Muscle layer of duodenum (tissue), 2 donors: ENCODE data around the gene CLMP.

Source experiments
- H3K27ac ChIP-seq: one replicate; pipeline ENCODE4 v1.7.0; 2013; ENCODE audit warnings: mild to moderate bottlenecking, low read length
- H3K27me3 ChIP-seq: one replicate; pipeline ENCODE4 v1.7.0; 2013; ENCODE audit warnings: low read depth, mild to moderate bottlenecking, control low read depth, low read length
- H3K36me3 ChIP-seq, 2 donors: one replicate each; pipeline ENCODE4 v1.7.0; 2013; ENCODE audit warnings: low read length in 2 of 2, control low read depth in 1 of 2, mild to moderate bottlenecking in 1 of 2; ENCODE audit not compliant: insufficient read depth in 2 of 2, control insufficient read depth in 1 of 2
- H3K4me1 ChIP-seq, 2 donors: one replicate each; pipeline ENCODE4 v1.7.0; 2013; ENCODE audit warnings: low read length in 2 of 2, mild to moderate bottlenecking in 2 of 2, control low read depth in 1 of 2, moderate library complexity in 1 of 2; ENCODE audit not compliant: insufficient read depth in 2 of 2, control insufficient read depth in 1 of 2
- H3K4me3 ChIP-seq, 2 donors: one replicate each; pipeline ENCODE4 v1.7.0; 2013; ENCODE audit warnings: low read length in 2 of 2, low read depth in 1 of 2, mild to moderate bottlenecking in 1 of 2
- H3K9me3 ChIP-seq, 2 donors: one replicate each; pipeline ENCODE4 v1.7.0; 2013; ENCODE audit warnings: low read length in 2 of 2, control low read depth in 1 of 2, mild to moderate bottlenecking in 1 of 2; ENCODE audit not compliant: control insufficient read depth in 1 of 2
- donor health status: healthy.

CLMP gene

DNA sequence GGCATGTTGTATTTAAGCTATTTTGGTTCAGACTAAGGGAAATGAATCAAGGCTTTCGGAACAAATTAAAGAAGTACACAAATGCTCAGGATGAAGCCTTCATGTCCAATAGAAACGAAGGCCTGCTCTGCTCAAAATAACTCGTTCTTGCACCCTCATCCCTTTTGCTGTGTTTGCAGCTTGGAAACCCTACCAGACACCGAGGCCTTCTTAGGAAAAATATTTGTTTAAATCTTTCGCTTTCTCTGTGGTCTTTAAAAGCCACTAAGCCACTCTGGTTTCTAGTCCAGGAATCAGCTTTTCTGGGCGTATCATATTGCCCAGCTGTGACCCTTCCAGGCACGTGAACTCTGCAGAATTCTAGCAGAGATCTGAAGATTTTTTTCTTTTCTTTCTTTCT is 72.2 kb downstream of the CLMP start:
- H3K36me3 ChIP-seq, result no peaks in the 10 kb centered on the region
- H3K4me1 ChIP-seq, result peaks cover 0 to 4% of the 10 kb centered on the region in 2 donors
- H3K4me3 ChIP-seq, result peak overlapping the region in 1 of 2 donors; percentile 36
- H3K9me3 ChIP-seq, result no peaks in the 10 kb centered on the region
- H3K27ac ChIP-seq, result peak overlapping the region; percentile 72
- H3K27me3 ChIP-seq, result no peaks in the 10 kb centered on the region

DNA sequence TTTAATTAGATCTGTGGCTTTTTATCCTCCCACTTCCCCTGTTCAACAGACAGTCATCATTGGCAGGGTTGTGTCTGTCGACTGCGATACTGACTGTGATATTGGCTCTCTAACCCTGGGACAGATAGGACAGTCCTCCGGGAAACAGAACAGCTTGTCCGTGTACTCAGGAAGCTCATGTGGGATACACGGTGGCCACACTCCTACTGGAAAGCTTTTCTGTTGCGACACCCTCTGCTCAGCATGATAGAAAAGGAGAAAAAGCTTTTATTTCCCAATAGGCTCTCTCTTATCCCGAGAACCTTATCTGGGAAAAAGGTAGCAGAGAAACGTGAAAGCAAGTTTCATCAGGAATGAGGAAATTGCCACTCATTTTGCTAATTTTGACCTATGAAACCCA is 72.7 kb downstream of the CLMP start:
- Histone ChIP-seq H3K36me3 (no peaks in the 10 kb centered on the region), H3K4me3 (peak overlapping the region in 1 of 2 donors; percentile 36), H3K4me1 (peaks cover 0 to 4% of the 10 kb centered on the region in 2 donors), H3K9me3 (no peaks in the 10 kb centered on the region), H3K27me3 (no peaks in the 10 kb centered on the region), H3K27ac (peak overlapping the region; percentile 72)

DNA sequence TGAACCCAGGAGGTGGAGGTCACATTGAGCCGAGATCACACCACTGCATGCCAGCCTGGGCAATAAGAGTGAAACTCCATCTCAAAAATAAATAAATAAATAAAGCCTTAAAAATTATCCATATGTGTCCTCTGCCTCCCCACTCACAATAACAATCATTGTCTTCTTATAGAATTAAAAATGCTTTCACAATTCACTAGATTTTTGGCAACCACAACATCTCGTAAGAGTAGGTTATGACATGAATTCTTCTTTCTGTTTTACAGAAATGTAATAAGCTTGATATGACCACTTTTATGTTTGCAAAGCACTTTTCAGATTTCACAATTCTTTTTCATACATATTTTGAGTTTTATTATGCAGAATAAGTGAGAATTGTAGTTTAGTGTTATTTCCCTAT is 78.6 kb downstream of the CLMP start:
- H3K9me3 ChIP-seq, result no peaks in the 10 kb centered on the region
- H3K4me1 ChIP-seq, result peaks cover 0 to 5% of the 10 kb centered on the region in 2 donors
- no peak overlapping the region for H3K4me3 ChIP-seq
- H3K27me3 ChIP-seq, result no peaks in the 10 kb centered on the region
- H3K36me3 ChIP-seq, result no peaks in the 10 kb centered on the region
- H3K27ac ChIP-seq, result no peak overlapping the region

DNA sequence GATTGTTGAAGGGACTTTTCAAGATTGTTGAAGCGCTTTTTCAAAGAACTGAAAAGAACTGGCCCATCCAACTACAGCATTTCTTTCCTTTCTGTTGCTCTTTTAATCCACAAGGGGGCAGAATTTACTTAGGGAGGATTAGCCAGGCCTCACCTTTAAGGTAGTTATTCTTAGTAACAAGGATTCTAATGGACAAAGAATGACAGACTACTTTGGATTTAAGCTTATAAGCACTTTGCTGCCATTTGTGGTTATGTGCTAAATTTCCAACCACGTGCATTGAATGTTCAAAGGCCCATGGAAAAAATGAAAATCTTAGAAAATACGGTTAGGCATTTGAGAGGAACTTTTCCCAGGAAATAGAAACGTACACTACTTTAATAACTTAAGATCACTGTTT is 83.6 kb downstream of the CLMP start:
- H3K4me3 ChIP-seq, result no peak overlapping the region
- no peaks in the 10 kb centered on the region for H3K27me3 ChIP-seq
- peak overlapping the region; percentile 82 for H3K27ac ChIP-seq
- H3K4me1 ChIP-seq, result peaks cover 0 to 15% of the 10 kb centered on the region in 2 donors
- no peaks in the 10 kb centered on the region for H3K36me3 ChIP-seq
- no peaks in the 10 kb centered on the region for H3K9me3 ChIP-seq

DNA sequence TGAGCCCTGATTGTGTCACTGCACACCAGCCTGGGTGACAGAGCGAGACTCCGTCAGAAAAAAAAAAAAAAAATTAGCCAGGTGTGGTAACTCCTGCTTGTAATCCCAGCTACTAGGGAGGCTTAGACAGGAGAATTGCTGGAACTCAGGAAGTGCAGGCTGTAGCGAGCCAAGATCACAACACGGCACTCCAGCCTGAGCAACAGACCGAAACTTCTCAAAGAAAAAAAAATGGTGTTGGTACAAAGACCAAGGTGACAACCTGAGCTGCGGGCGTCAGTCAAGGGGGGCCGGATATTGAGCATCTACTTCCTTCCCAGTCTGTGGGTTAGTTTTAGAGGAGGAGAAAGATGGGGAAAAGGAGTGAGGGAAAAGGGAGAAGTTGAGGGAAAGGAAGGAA is 84.7 kb downstream of the CLMP start:
- H3K4me3 ChIP-seq, result no peak overlapping the region
- H3K4me1 ChIP-seq, result peaks cover 0 to 15% of the 10 kb centered on the region in 2 donors
- no peaks in the 10 kb centered on the region for H3K36me3 ChIP-seq
- no peaks in the 10 kb centered on the region for H3K9me3 ChIP-seq
- no peak overlapping the region for H3K27ac ChIP-seq
- no peaks in the 10 kb centered on the region for H3K27me3 ChIP-seq

DNA sequence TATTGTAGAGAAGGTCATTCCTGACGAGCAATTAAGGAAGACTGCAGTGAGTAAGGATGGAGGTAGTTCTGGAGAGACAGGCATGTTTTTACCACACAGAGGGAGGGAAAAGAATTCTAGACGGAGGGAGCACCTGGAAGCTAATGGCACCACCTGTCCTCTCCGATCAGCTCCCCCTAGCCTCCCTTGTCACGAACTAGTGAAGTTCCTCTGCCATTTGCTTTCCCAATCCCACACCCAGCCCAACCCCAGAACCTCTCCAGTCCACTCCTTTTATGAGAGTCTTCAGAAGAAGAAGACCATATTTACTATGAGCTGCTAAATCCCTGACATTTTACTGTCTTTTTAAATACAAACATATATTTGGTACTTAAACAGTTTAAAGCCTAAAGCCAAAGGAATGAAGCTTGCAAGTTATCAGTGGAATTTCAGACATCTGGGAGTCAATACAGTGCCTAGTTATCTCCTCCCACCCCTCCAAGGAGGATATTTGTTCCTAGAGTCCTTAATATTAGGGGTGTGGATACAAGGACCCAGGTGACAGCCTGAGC is 87.0 kb downstream of the CLMP start:
- H3K4me3 ChIP-seq, result no peak overlapping the region
- no peak overlapping the region for H3K27ac ChIP-seq
- H3K27me3 ChIP-seq, result no peaks in the 10 kb centered on the region
- H3K9me3 ChIP-seq, result no peaks in the 10 kb centered on the region
- peaks cover 0 to 34% of the 10 kb centered on the region in 2 donors for H3K4me1 ChIP-seq
- H3K36me3 ChIP-seq, result no peaks in the 10 kb centered on the region

DNA sequence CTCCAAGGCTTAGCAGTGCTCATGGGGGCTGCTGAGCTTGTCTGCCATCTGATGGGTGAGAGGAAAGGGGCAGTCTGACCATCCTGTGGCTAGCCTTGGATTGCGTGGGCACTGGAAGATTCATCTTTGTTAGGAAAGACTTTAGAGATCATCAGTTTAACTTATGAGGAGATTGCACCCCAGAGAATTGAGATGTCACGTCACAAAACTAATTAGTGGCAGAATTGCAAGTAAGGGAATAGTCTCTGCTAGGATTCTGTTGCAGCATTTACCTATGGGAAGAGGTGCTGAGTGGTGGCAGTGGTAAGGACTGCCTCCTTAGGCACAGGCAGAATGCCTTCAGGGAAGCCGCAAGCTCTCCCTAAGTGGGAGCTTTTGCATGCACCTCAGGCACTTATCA is 90.4 kb downstream of the CLMP start:
- Histone ChIP-seq H3K27me3 (no peaks in the 10 kb centered on the region), H3K27ac (no peak overlapping the region), H3K9me3 (no peaks in the 10 kb centered on the region), H3K36me3 (no peaks in the 10 kb centered on the region), H3K4me1 (peaks cover 0 to 44% of the 10 kb centered on the region in 2 donors), H3K4me3 (no peak overlapping the region)

DNA sequence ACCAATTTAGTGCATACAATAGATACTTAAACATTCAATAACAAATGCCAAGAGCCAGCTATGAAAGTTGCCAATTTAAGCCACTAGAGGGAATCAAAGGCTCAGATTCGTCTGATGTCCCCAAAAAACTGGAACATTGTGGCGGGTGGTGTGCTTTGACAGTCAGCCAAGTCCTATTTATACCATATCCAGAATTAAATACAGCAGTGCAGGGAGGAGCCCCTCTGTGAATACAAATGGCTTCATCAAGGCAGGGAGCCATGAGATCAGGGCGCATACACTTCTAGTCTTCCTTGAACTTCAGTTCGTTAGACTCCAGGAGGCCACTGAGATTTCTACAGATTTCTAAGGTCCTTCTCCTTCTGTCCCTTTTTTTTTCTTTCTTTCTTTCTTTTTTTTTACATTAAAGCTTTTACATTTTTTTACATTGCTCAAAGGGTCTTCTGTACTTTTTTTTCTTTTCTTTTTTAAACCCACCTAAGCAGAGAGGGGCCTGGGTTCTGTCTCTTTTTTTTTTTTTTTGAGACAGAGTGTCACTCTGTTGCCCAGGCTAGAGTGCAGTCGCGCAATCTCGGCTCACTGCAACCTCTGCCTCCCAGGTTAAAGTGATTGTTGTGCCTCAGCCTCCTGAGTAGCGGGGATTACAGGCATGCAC is 91.6 kb downstream of the CLMP start:
- no peaks in the 10 kb centered on the region for H3K9me3 ChIP-seq
- no peak overlapping the region for H3K27ac ChIP-seq
- no peaks in the 10 kb centered on the region for H3K36me3 ChIP-seq
- H3K27me3 ChIP-seq, result no peaks in the 10 kb centered on the region
- no peak overlapping the region for H3K4me3 ChIP-seq
- peaks cover 0 to 44% of the 10 kb centered on the region in 2 donors for H3K4me1 ChIP-seq

DNA sequence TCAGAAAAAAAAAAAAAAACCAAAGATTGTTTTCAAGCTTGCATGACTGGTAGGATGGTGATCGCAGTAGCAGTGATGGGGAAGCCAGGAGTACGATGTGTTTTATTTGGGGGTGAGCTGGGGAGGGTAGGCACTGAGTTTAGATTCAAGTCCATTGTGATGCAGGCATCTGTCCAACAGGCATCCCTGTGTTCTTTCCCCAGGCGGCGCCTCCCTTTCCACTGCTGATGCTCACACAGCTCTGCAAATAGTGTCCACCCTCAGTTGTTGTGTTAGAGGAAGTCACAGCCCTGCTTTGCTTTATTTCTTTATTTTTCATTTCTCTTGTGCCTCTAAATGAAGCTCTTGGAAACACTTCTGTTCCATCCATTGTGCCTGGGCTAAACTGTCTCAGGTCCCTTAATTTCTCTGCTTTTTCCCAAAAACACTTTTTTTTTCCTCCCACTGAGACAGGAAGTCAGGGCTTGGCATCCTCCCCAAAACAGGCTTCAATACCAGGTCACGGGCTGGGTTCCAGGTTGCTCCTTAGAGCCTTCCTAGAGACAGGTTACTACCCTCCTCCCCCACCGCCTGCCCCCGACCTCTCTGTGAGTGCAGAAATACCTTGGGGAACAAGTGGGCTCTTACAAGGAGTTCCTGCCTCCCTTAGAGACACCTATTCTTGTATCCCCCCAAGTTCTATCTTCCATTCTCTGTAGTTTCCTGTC is 94.5 kb downstream of the CLMP start:
- Histone ChIP-seq H3K27ac (no peak overlapping the region), H3K4me1 (peaks cover 0 to 44% of the 10 kb centered on the region in 2 donors), H3K36me3 (peaks cover 0 to 5% of the 10 kb centered on the region in 2 donors), H3K9me3 (no peaks in the 10 kb centered on the region), H3K4me3 (no peak overlapping the region), H3K27me3 (no peaks in the 10 kb centered on the region)

DNA sequence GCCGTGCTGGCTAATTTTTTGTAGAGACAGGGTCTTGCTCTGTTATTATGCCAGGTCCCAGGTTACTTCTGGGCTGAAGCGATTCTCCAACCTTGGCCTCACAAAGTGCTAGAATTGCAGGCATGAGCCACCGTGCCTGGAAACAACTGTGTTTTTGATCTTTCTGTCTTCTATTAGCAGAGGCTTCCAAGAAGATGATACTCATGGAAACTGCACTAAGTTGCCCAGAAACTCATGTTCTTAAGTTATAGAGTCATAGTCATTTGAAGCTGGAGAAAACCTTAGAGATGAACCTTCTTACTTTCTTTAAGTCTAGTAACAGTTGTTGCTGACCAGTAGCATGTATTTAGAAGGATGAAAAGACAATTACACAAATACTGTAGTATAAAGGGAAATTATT is 96.1 kb downstream of the CLMP start:
- peaks cover 0 to 35% of the 10 kb centered on the region in 2 donors for H3K4me1 ChIP-seq

DNA sequence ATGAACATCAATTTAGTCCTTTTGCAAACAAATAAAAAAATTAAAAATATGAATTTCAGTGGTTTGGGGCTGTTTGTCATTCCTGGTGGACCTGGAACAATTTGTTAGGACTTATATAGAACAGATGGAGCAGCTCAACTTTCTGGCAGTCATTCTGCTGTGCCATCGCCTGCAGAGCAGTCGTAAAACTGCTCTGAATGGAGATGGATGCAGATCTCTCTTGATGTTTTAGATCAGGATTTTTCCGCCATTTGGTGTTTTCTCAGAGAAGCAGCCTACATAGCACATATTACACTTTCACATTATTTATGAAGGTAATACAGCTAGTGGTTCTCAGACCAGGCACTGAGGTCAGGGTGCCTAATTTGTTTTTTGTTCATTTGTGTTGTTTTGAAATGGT is 101.3 kb downstream of the CLMP start:
- Histone ChIP-seq H3K4me1 (peaks cover 0 to 9% of the 10 kb centered on the region in 2 donors), H3K27ac (no peak overlapping the region), H3K36me3 (peaks cover 0 to 5% of the 10 kb centered on the region in 2 donors), H3K9me3 (no peaks in the 10 kb centered on the region), H3K27me3 (no peaks in the 10 kb centered on the region), H3K4me3 (no peak overlapping the region)

More for the DNA sequence above, 96.1 kb downstream of the CLMP start:
- Histone ChIP-seq H3K27me3 (no peaks in the 10 kb centered on the region), H3K27ac (no peak overlapping the region), H3K9me3 (no peaks in the 10 kb centered on the region), H3K4me3 (no peak overlapping the region), H3K36me3 (peaks cover 0 to 5% of the 10 kb centered on the region in 2 donors)
